ENCODE results near the gene TBK1. TPM values are rescaled to one million over a fixed set of nuclear protein-coding genes. Genes with fewer than 3 reads are reported as not detected.

Gene TBK1
- polyA plus RNA-seq, 1 donor: 16.8 TPM

DNA sequence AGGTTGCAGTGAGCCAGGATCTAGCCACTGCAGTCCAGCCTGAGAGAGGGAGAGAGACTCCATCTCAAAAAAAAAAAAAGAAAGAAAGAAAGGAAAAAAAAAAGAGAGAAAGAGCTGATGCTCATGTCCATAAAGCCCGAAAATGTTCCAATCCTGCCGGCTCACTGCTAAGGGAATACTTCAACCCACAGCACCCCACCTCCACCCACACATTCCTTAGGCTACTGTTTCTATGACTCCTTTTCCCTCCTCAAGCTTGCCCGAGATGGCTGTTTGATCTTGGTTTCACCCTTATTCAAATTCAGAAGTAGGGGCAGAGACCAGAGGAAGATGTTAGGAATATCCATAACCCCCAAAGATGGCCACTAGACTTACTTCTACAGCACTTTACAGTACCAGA is 98.8 kb downstream of the TBK1 start:
- no peak for DNase-seq

DNA sequence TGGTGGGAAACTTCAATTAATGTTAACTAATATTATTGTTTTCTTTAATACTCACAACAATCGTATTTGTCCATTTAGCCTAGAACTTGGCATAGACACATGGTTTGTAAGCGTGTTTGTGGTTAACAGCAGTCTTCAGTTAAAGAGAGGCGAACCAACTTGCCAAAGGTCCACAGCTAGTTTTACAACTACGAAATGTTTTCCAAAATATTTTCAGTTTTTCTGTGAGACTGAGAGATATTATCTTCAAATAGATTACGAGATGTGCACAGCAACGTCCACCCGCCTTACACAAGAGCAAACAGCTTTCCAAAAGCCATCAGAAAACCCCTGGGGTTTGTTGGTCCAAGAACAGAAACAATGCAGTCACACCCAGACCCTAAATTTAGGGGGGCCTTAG is 99.8 kb downstream of the TBK1 start:
- no peak for DNase-seq

Other genes with a start within 250 kb of the TBK1 start
- gene KICS2, start 229.8 kb upstream of the TBK1 start, polyA plus RNA-seq (ENCODE audit: insufficient read length): 3.6 TPM
- gene C12orf56, start 61.4 kb upstream of the TBK1 start, polyA plus RNA-seq (ENCODE audit: insufficient read length): 2.7 TPM
- 37.6 TPM for gene XPOT, start 47.7 kb upstream of the TBK1 start, polyA plus RNA-seq (ENCODE audit: insufficient read length)
- 70.8 TPM for gene RASSF3, start 158.4 kb downstream of the TBK1 start, polyA plus RNA-seq (ENCODE audit: insufficient read length)

All from hindlimb muscle (tissue), 1 donor.